Upper lobe of left lung (tissue), 4 donors: ENCODE data around the gene PLCE1.

Experiments used
- CTCF ChIP-seq, 6 experiments: fragments of 450-650 bp in 4 of 6; fragments of 200-600 bp in 2 of 6; sonication (generic) in 2 of 6; IDR thresholded peaks; one replicate each; pipeline ENCODE4 v1.5.1; 2016 to 2019; ENCODE audit warnings: antibody characterized with exemption in 6 of 6
- POLR2AphosphoS5 ChIP-seq, 2 donors: sonication (generic); formaldehyde crosslinking; IDR thresholded peaks; one replicate each; pipeline ENCODE4 v1.5.1; 2017; ENCODE audit warnings: antibody characterized with exemption in 2 of 2

GRCh38 chr10:93968540-93968945, 25.2 kb upstream of the PLCE1 start:
- no peak for TF ChIP-seq CTCF (IDR thresholded peaks at IDR 0.05)
- peak in 1 of 2 donors; percentile 16 for TF ChIP-seq POLR2AphosphoS5 (IDR thresholded peaks at IDR 0.05)
